ENCODE data around the gene ZNF837.

The ZNF837 gene

DNA sequence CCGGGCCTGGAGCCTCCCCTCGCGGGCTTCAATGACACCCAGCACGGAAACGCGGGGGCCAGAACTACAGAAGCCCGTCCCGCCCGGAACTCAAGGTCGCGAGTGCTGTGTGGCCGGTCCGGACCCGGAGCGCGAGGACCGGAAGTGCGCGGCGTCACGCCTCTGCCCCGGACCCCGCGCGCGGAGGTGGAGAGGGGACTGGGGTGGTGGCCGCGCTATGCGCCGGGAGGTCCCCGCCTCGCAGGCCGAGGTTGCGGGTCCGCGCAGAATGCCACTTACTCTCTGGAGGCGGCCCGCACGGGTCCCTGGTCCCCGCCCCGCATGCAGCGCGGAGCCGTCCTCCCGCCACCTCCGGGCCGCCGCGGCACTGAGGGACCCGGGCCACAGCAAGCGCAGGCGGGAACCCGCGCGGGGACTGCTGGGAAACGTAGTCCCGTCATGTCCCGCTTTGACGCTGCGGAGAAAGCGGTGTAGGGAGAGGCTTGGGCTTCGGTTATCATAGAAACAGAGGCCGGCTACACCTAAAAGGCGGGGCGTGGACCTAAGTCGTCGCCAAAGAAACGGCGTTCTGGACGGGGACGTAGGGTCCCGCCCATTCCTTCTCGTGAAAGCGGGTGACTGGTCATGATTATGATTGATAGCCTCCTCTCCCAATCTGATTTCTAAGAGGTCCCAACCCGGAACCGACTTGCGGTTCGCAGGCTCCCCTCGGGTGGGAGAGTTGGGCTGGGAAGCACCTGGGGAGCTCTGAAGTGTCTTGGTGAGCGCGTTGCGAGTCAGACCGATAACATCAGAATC, at the start of gene ZNF837:
Gene ZNF837 (minus strand): TSS at position 369 of the 798 bp plus-strand sequence. CDS start 11,698 bp downstream, outside the sequence.
- peak; percentile 45 for TF ChIP-seq NFIC (IDR thresholded peaks at IDR 0.05)
- peak; percentile 98 for TF ChIP-seq TAF1 (IDR thresholded peaks at IDR 0.05; ENCODE audit: low read depth)
- peak; percentile 74; the same call in 1 of the 2 replicates for TF ChIP-seq ZBTB7A (IDR thresholded peaks at IDR 0.05; ENCODE audit: low read depth)
- no peak for TF ChIP-seq CEBPB (IDR thresholded peaks at IDR 0.05)
- TF ChIP-seq, protein P1, sequence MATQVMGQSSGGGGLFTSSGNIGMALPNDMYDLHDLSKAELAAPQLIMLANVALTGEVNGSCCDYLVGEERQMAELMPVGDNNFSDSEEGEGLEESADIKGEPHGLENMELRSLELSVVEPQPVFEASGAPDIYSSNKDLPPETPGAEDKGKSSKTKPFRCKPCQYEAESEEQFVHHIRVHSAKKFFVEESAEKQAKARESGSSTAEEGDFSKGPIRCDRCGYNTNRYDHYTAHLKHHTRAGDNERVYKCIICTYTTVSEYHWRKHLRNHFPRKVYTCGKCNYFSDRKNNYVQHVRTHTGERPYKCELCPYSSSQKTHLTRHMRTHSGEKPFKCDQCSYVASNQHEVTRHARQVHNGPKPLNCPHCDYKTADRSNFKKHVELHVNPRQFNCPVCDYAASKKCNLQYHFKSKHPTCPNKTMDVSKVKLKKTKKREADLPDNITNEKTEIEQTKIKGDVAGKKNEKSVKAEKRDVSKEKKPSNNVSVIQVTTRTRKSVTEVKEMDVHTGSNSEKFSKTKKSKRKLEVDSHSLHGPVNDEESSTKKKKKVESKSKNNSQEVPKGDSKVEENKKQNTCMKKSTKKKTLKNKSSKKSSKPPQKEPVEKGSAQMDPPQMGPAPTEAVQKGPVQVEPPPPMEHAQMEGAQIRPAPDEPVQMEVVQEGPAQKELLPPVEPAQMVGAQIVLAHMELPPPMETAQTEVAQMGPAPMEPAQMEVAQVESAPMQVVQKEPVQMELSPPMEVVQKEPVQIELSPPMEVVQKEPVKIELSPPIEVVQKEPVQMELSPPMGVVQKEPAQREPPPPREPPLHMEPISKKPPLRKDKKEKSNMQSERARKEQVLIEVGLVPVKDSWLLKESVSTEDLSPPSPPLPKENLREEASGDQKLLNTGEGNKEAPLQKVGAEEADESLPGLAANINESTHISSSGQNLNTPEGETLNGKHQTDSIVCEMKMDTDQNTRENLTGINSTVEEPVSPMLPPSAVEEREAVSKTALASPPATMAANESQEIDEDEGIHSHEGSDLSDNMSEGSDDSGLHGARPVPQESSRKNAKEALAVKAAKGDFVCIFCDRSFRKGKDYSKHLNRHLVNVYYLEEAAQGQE (IDR thresholded peaks at IDR 0.05; ENCODE audit: low read depth), result peak; percentile 29; the same call in 1 of the 2 replicates
- peak; percentile 18; the same call in 1 of the 2 replicates for TF ChIP-seq RAD21 (IDR thresholded peaks at IDR 0.05; ENCODE audit: low read depth)
- peak; percentile 83 for TF ChIP-seq TCF12 (IDR thresholded peaks at IDR 0.05; ENCODE audit: low read depth)
- TF ChIP-seq, protein P2, sequence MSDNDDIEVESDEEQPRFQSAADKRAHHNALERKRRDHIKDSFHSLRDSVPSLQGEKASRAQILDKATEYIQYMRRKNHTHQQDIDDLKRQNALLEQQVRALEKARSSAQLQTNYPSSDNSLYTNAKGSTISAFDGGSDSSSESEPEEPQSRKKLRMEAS (IDR thresholded peaks at IDR 0.05), result peak; percentile 89
- peak; percentile 58 for TF ChIP-seq EGR1 (IDR thresholded peaks at IDR 0.05)
- peak; percentile 49; the same call in 1 of the 2 replicates for TF ChIP-seq TEAD4 (IDR thresholded peaks at IDR 0.05)
- TF ChIP-seq CREB1 (IDR thresholded peaks at IDR 0.05; ENCODE audit: low read depth), result peak; percentile 54
- peak; percentile 35; the same call in 1 of the 2 replicates for TF ChIP-seq FOXM1 (IDR thresholded peaks at IDR 0.05; ENCODE audit: borderline replicate concordance, low read depth)
- TF ChIP-seq EP300 (IDR thresholded peaks at IDR 0.05; ENCODE audit: borderline replicate concordance), result peak; percentile 28; the same call in 1 of the 2 replicates
- TF ChIP-seq YY1 (IDR thresholded peaks at IDR 0.05; ENCODE audit: low read depth), result peak; percentile 80
- TF ChIP-seq, protein P3, sequence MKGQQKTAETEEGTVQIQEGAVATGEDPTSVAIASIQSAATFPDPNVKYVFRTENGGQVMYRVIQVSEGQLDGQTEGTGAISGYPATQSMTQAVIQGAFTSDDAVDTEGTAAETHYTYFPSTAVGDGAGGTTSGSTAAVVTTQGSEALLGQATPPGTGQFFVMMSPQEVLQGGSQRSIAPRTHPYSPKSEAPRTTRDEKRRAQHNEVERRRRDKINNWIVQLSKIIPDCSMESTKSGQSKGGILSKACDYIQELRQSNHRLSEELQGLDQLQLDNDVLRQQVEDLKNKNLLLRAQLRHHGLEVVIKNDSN (IDR thresholded peaks at IDR 0.05), result peak; percentile 79

DNA sequence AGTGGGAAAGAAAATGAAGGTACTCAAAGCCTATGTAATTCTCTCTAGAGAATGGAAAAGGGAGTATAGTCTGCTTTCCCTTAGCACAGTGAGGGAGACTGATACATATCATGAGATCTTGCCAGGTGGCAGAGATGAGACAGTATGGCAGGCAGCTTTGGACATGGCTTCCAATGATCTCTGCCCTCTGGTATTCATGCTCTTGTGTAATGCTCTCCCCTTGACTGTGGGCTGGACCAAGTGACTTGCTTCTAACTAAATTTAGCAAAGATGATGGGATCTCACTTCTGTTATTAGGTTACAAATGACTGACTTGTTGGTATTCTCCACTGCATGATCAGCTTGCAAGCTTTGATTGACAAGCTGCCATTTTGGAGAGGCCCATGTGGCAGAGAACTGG, 48.9 kb upstream of the ZNF837 start:
- TF ChIP-seq TCF12 (IDR thresholded peaks at IDR 0.05; ENCODE audit: low read depth) (no peak), YY1 (IDR thresholded peaks at IDR 0.05; ENCODE audit: low read depth) (no peak), TEAD4 (IDR thresholded peaks at IDR 0.05) (no peak), EP300 (IDR thresholded peaks at IDR 0.05; ENCODE audit: borderline replicate concordance) (no peak), CREB1 (IDR thresholded peaks at IDR 0.05; ENCODE audit: low read depth) (no peak), NFIC (IDR thresholded peaks at IDR 0.05) (no peak), RAD21 (IDR thresholded peaks at IDR 0.05; ENCODE audit: low read depth) (no peak)
- TF ChIP-seq, protein P3 (IDR thresholded peaks at IDR 0.05), result no peak
- TF ChIP-seq, protein P1 (IDR thresholded peaks at IDR 0.05; ENCODE audit: low read depth), result no peak

DNA sequence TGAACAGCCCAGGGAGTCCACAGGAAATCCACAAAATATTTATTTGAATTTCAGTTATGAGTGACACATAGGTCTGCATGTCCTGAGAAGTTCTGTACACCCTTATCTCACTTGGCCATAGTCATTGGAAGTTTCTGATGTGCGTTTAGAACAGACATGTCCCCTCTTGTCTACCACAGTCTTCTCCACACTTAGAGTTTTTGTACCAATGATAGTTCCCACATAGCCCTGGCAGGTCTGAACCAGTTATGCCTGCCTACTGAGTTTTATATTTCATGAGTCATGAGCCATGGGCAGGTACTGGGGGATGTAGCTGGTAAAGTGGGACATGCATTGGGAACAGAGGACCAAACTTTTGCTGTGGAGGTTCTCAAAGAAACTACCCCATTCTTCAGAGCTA, 47.8 kb upstream of the ZNF837 start:
- TF ChIP-seq EP300 (IDR thresholded peaks at IDR 0.05; ENCODE audit: borderline replicate concordance), result no peak
- TF ChIP-seq, protein P3 (IDR thresholded peaks at IDR 0.05), result no peak
- TF ChIP-seq ZBTB7A (IDR thresholded peaks at IDR 0.05; ENCODE audit: low read depth), result no peak
- TF ChIP-seq NFIC (IDR thresholded peaks at IDR 0.05), result no peak
- TF ChIP-seq, protein P2 (IDR thresholded peaks at IDR 0.05), result no peak
- no peak for TF ChIP-seq CEBPB (IDR thresholded peaks at IDR 0.05)
- no peak for TF ChIP-seq YY1 (IDR thresholded peaks at IDR 0.05; ENCODE audit: low read depth)
- TF ChIP-seq RAD21 (IDR thresholded peaks at IDR 0.05; ENCODE audit: low read depth), result no peak

DNA sequence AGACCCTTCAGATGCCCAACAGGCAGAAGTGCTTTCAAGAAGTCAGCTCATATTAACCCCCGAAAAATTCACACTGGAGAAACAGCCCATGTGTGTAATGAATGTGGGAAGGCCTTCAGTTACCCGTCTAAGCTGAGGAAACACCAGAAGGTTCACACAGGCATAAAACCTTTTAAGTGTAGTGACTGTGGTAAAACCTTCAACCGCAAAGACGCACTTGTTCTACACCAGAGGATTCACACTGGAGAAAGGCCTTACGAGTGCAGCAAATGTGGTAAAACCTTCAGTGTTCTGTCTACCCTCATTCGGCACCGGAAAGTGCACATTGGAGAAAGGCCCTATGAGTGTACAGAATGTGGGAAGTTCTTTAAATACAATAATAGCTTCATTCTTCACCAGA, 36.2 kb upstream of the ZNF837 start:
- TF ChIP-seq CEBPB (IDR thresholded peaks at IDR 0.05) (no peak), TCF12 (IDR thresholded peaks at IDR 0.05; ENCODE audit: low read depth) (no peak)

DNA sequence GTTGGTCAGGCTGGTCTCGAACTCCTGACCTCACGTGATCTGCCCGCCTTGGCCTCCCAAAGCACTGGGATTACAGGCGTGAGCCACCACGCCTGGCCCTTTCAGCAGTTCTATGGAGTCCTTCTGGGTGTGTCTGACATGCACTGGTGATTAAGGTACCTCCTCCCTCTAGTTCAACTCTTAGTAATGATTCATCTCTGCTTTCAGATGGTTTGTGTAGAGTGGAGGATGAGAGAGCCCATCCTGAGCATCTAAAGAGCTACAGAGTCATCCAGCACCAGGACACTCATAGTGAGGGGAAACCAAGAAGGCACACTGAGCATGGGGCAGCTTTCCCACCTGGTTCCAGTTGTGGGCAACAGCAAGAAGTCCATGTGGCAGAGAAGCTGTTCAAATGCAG, 35.8 kb upstream of the ZNF837 start:
- TF ChIP-seq TCF12 (IDR thresholded peaks at IDR 0.05; ENCODE audit: low read depth) (no peak), FOXM1 (IDR thresholded peaks at IDR 0.05; ENCODE audit: borderline replicate concordance, low read depth) (no peak), CEBPB (IDR thresholded peaks at IDR 0.05) (no peak), YY1 (IDR thresholded peaks at IDR 0.05; ENCODE audit: low read depth) (no peak)

Data from Ishikawa (cell line).